K562 (cell line): ENCODE data around the gene CLN5.

Experiments used
- CAMTA2 ChIP-seq: fragments of 250-450 bp; sonication (Bioruptor Pico); conservative IDR thresholded peaks from 2 replicates; pipeline ENCODE4 v1.5.1; 2022
- EZH2 ChIP-seq: IDR thresholded peaks from 2 replicates; pipeline ENCODE4 v1.6.1; 2012; ENCODE audit warnings: low read depth, mild to moderate bottlenecking, inconsistent platforms, low read length, borderline replicate concordance
- MAX ChIP-seq: sonication (generic); formaldehyde crosslinking; IDR thresholded peaks from 2 replicates; pipeline ENCODE4 v1.9.0; 2022; ENCODE audit warnings: mild to moderate bottlenecking, missing genetic modification reagents
- SMC3 ChIP-seq: conservative IDR thresholded peaks from 2 replicates; pipeline ENCODE4 v1.6.1; 2011; ENCODE audit warnings: low read depth, low read length, improper control_type of control experiment; ENCODE audit not compliant: insufficient read depth
- ZNF274 ChIP-seq: IDR thresholded peaks from 2 replicates; pipeline ENCODE4 v1.6.1; 2011; ENCODE audit warnings: low read depth, mild to moderate bottlenecking, low read length, moderate library complexity, borderline replicate concordance
- TF ChIP-seq, protein P1 (sequence below): fragments of 250-450 bp; sonication (Bioruptor Pico); IDR thresholded peaks from 2 replicates; pipeline ENCODE4 v1.8.0; 2021; ENCODE audit warnings: moderate library complexity, mild to moderate bottlenecking, inconsistent platforms

DNA sequence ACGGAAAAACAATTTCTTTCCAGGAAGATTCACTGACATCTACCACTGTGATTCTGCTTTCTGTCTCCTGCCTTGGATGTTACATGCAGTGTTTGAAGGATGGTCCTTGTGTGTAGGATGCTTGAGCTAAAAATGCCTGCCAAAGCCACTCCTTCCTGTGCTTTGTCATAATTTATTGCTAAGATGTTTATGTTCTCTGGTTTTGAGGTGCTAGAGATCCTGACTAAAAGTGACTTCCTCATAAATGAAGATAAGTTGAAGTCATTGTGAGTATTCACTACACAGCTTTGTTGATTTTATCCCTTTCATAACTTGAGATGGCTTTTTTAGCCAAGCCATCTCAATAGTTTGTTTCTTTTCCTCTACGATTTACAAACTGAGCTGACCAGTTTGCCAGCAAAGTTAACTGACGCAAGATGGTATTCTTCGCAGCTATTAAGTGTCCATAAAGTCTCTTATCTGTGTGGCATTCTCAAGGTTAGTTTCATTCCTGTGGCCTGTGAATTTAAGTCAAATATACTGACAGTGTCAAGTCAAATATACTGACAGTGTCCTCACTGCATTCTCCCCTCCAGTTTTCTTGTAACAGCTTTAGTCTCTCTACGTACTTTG, 50.8 kb downstream of the CLN5 start:
- TF ChIP-seq SMC3 = no peak
- no peak for TF ChIP-seq CAMTA2 (CRISPR knock-in tag)
- no peak for TF ChIP-seq MAX
- TF ChIP-seq ZNF274 = no peak
- TF ChIP-seq, protein P1, sequence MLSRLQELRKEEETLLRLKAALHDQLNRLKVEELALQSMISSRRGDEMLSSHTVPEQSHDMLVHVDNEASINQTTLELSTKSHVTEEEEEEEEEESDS (CRISPR knock-in tag) = no peak
- no peak for TF ChIP-seq EZH2
